ENCODE measurements around the gene DNAJC5.
"Not testable (repeated sequence)": the region's sequence is repeated elsewhere in the genome, so short reads cannot be mapped to it uniquely, and the experiment has no call there.

The DNAJC5 gene

DNA sequence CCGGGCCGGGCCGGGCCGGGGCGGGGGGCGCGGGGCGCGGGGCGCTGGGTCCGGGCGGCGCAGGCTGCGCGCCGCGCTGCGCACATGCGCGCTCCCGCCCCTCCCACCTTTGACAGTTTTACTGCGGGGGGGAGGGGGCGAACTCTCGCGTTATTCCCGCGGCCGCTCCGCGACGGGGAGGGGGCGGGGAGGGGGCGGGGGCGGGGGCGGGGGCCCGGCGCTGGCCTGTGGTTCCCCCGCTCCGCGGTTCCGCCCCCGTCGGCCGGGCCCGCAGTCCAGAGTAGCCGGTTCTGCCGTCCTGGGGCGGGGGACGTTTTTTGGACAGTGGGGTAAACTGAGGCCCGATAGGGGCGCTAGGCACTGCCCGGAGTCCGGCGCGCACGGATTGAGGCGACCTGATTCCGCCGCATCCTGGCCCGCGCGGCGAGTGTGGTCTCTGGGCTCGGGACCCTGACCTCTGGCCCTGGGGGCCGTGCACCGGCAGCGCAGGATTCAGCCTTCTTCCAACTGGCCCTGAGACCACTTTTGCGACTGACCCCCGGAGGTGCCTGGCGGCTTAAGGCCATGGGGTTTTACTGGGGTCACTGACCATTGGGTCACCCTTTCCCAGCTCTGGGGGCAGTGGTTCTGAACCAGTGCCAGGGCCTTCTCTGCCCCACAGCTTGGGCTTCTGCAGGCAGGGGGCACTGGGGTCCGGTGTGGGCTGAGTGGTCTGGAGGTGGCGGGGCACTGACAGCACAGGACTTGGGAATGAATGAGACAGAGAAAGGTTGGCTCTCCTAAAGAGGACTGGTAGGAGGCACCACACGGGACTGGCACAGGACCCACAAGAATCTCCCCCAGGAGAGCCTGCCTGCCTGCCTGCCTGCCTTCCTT is 75.2 kb downstream of the DNAJC5 start, which contains the start of gene ZNF512B:
Gene ZNF512B, minus strand, starts transcription at position 93 of the 876 bp plus-strand sequence. CDS start 1,980 bp downstream, outside the sequence.
- DNase-seq, result peak; percentile 47

DNA sequence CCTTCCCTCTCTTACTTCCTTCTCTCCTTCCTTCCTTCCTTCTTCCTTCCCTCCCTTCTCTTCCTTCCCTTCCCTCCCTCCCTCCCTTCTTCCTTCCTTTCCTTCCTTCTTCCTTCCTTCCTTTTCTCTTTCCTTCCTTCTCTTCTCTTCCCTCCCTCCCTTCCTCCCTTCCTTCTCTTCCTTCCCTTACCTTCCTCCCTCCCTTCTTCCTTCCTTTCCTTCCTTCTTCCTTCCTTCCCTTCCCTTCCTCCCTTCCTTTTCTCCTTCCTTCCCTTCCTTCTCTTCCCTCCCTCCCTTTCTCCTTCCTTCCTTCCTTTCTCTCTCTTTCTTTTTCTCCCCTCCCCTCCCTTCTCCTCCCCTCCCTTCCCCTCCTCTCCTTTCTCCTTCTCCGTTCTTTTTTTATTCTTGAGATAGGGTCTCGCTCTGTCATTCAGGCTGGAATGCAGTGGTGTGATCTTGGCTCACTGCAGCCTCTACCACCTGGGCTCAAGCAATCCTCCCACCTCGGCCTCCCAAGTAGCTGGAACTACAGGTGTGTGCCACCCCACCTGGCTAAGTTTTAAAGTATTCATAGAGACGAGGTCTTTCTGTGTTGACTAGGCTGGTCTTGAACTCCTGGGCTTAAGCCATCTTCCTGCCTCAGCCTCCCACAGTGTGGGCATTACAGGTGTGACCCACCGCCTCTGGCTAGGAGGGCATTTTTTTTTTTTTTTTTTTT is 75.9 kb downstream of the DNAJC5 start:
- no peak for DNase-seq

DNA sequence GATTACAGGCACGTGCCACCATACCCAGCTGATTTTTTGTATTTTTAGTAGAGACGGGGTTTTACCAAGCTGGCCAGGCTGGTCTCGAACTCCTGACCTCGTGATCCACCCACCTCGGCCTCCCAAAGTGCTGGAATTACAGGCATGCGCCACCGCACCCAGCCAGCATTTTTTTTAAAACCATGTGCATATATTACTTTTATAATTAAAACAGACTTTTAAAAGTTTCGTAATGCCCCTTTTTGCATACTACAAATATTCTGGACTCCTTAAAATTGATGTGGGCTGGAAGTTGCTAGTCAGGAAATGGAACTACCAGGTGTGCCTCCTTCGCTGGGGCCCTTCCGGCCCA is 77.0 kb downstream of the DNAJC5 start:
- DNase-seq, result not testable (repeated sequence)

DNA sequence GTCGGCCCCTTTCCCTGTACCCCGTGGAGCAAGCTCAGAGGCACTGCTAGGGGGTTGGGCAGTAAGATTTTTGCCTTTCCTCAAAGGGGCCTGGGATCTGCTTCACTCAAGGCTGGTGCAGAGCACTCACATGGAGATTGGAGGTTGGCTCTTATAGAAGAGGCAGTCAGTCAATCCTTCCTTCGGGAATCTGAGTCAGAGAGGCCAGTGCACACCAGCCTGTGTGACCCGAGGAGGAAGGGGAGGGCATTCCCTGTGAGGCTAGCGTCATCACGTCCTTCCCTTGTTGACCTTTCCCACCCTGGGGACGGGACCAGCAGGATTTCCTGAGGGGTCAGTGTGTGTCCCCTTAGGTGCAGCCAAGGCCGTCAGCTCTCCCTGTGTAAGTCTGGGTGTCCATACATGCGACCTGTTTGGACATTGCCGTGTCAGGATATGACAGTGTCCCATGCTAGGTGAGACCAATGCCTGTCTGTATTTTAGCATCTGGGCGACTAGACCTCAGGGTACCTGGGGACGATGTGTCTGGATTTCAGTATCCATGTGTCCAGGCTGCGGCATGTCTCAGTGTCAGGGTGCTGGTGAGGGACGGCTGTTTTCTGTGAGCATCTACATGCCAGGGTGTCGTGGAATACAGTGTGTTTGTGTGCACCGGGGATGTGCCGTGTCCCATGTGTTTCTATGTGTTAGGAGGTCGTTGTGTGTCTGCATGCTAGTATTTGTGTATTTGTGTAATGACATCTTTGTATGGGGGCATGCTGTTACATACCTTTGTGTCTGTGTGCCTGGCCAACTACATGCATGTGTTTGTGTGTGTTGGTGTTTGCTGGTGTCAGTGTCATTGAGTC is 77.6 kb downstream of the DNAJC5 start:
- no peak for DNase-seq

DNA sequence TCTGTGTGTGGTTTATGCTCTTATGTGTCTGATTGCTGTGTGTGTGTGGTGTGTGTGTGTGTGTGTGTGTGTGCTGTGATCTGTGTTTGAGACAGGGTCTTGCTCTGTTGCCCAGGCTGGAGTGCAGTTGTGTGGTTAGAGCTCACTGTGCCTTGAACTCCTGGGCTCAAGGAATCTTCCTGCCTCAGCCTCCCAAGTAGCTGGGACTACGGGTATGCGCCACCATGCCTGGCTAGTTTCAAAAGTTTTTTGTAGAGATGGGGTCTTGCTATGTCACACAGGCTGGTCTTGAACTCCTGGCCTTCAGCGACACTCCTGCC is 78.2 kb downstream of the DNAJC5 start:
- DNase-seq, result no peak

DNA sequence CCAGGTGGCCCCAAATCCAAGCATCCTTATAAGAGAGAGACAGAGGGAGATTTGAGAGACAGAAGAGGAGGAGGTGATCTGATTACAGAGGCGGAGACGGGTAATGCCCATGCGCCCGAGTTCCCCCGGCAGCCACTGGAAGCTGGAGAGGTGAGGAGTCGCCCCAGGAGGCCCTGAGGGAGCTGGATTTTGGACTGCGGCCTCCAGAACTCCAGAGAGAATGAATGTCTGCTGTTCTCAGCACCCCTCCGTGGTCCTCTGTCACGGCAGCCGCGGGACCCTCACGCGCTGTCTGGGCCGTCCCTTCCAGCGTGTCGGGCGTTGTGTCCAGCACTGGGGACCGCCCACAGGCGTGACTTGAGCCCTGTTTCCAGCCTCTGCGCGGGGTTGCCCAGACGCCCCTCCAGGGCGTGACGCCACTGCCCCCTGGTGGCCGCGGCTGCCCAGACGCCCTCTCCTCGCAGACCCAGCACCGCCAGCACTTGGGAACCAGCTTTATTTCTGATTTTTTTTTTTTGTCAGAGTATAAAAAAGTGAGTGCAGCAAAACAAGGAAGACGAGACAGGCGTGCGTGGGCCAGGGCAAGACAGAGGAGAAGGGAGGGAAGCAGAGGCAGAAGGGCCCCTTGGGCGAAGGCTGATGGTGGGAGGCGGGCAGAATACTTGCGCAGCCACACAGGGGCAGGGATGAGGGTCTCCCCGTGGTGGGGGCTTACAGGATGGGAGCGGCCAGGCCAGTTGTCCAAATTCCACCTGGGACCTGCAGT is 78.9 kb downstream of the DNAJC5 start:
- peak; percentile 80 for DNase-seq

DNA sequence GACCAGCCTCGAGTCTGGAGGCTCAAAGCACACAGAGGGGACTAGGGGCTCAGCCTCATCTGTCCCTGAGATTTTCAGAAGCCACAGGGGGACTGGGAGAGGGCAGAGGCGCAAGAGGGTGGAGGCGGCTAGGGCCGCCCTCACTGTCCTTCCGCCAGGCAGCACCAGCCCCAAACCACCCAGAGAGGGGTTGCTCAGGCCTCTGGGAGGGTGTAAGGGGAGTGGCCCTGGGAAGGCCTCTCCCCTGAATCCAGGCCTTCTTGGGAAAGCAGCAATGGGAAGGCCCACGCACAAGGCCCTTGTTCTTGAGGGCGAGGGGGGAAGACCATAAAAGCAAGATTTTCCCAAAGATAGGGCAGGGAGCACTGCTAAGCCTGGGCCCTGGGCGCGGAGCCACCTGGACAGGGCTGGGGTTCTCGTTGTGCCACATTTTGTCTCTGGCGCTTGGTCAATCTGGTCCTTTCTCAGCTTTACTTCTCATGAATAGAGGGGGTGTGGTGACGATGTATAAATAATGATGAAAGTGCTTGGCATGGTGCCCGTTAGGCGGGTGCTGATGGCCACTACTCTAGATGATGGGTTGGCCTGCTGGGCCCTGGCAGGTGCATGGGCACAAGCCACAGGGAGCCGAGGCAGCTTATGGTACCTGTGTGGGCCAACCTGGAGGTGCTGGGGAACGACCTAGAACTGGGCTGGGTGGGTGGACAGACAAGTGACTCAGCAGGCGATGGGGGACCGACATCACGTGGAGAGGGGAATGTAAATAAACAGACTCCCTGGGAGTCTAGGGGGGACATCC is 79.7 kb downstream of the DNAJC5 start:
- DNase-seq, result peak; percentile 90

DNA sequence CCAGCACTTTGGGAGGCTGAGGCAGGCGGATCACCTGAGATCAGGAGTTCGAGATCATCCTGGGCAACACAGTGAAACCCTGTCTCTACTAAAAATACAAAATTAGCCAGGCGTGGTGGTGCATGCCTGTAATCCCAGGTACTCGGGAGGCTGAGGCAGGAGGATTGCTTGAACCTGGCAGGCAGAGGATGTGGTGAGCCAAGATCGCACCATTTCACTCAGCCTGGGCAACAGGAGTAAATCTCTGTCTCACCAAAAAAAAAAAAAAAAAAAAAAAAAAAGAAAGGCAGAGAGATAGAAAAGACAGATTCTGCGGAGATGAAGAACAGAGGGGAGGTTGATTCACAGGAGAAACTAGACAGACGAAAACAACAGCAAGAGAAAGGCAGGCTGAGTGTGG is 81.6 kb downstream of the DNAJC5 start:
- not testable (repeated sequence) for DNase-seq

DNA sequence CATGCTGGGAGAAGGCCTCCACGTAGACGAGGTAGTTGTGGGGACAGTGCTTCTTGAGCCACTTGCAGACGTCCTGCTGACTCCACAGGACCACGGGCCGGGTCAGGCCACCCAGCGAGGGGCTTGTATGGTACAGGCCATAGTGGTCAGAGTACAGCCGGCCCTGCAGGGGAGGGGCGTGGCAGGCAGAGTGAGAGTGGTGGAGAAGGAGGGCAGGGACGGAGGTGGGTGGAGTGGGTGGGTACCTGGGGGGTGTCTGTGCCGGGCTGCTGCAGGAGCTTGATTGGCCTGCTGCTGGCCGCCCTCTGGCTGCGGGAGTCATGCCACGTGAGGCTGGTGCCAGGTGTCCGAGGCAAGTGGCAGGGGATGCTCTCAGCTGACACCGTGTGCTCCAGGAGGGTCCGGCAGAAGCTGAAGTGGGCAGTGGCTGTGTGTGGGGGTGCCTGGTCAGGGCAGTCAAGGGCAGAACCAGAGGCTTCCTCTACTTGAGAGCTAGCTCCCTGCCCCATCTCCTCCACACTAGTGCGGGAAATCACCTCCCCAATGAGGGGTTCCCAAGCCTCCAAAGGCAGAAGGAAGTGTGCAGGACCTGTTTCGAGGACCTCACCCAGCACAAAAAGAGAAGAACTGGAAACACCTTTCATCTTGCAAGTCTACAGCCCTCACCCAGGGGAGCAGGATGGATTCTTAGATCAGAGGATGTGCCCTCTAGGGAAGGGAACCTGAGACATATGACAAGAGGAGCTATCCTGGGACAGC is 82.2 kb downstream of the DNAJC5 start:
- DNase-seq, result no peak

DNA sequence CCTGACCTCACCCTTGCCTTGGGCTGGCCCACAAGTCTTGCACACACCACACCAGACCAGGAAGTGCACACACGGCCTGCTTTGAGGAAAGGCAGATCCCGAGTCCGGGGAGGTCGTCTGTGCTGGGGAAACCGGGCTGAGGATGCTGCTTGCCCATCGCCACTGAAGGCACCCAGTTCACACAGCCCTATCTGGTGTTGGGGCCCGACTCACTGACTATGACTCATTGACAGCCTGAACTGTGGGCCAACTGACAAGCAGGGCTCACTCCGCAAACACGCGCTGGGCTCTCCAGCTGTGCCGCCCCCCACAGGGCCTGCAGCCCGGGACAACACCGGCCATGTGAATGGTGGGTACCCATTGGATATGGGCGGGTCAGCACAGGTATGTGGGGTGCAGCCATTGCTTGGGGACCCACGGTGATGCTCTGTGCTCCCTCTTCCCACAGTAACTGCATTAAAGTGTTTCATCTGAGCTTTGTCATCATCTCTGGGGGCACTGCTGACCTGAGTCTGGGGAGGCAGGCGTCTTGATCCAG is 82.9 kb downstream of the DNAJC5 start:
- DNase-seq, result no peak

DNA sequence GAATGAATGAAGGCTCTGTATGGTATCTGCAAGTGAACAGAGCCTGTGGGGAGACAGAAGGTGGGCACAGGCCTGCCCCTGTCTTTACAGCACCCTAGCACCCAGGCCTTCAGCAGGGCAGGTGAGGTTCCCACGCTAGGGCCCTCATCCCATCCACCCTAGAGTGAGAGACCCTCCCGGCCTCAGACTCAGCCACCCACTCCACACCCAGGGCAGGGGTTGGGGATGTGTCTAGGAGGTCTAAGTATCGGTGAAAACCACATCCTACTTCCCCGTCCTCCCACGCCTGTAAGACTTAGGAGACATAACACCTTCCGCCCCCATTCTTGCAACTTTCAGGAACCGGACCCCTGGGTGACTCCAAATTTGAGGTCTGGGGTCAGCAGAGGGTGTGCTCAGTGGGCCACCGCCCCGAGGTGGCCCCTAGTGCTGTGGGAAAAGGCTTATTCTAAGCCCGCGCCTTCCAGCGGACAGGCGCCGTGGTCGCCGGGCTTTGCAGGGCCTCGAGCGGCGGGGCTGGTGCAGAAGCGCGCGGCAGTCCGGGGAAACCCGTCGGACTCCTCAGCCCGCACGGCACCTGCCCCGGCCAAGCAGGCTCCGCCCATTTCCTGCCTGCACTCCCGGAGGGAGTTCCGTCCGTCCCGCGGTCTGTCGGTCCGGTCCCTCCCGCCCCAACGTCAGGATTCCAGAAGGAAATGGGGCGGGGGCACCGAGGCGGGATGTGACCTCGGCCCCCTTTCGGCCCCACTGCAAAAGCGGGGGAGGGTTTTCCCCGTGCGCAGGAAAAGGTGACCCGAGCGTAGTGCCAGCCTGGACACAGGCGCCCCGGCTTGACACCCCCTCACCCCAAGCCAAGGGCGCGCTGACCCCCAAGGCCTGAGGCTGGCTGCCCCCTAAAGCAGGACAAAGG is 83.6 kb downstream of the DNAJC5 start:
- DNase-seq, result peak; percentile 71

DNA sequence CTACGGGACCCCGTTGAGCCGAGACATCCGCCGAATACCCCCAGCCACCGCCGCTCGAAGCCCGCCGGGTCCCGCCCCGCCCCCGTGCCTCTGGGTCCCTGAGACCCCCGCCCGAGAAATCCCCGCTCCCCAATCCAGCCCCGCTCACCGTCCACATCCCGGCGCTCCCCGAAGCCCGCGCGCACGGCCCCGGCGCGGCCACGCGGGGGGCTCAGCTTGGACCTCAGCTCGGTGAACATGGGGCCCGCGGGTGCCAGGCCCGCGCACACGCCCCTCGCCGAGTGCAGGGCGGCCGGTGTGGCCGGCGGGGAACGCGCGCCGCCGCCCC is 84.3 kb downstream of the DNAJC5 start:
- DNase-seq, result no peak

DNA sequence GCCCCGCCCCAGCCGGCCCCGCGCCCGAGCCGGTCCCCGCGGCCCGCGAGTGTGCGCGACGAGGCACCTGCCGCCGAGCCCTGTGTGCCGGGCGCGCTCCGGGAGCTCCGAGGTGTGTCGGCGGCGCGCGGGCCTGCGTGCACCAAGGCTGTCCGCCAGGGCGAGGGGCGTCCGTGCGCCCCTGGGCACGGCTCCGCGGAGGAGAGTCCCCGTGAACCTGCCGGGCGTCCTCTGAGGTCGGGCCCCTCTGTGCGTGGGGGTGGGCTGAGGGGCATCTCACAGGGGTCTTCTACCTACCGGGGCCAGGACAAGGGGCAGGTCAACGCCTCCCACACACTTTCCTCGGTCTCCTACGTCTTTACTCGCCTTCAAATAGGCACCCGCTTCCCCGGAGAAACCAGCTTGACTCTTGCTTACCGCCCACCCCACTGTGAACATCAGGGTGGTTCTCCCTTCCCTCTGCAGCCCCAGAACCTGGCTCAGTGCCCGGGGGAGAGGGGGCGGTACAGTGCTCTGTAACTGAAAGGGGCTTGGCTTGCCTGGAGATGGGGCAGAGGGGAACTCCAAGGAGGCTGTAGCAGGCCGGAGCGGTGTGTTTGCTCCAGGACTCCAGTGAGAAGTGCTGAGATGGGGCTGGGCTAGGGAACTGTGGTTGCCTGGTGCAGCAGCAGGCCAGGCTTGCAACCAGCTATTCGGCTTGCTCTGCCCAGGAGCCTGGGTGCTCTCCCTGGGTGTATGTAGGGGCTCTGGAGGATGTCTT is 84.8 kb downstream of the DNAJC5 start, which contains the start of gene SAMD10:
Gene SAMD10, minus strand, starts transcription at position 86 of the 760 bp plus-strand sequence. CDS start 175 bp downstream, outside the sequence.
- DNase-seq, result peak; percentile 41

DNA sequence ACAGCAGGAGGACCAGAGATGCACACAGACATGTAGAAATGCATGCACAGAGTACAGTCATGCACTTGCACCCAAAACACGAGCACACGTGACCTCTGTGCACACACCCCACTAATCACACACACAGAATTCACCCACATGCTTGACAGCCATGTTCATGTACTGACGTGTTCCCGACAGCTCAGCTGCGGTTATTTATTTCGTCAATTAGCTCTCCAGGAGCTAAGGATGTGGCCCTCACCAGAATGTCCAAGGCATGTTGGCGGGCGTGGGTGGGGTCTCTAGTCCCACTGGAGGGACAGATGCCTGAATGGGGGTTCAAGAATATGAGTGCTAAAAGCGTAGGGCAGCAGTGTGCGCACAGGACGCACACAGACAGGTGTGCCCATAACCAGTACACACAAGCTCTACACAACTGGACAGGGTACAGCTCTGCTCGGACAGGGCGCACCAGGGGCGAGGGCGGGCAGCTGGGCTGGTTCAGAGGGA is 85.4 kb downstream of the DNAJC5 start:
- DNase-seq, result no peak

DNA sequence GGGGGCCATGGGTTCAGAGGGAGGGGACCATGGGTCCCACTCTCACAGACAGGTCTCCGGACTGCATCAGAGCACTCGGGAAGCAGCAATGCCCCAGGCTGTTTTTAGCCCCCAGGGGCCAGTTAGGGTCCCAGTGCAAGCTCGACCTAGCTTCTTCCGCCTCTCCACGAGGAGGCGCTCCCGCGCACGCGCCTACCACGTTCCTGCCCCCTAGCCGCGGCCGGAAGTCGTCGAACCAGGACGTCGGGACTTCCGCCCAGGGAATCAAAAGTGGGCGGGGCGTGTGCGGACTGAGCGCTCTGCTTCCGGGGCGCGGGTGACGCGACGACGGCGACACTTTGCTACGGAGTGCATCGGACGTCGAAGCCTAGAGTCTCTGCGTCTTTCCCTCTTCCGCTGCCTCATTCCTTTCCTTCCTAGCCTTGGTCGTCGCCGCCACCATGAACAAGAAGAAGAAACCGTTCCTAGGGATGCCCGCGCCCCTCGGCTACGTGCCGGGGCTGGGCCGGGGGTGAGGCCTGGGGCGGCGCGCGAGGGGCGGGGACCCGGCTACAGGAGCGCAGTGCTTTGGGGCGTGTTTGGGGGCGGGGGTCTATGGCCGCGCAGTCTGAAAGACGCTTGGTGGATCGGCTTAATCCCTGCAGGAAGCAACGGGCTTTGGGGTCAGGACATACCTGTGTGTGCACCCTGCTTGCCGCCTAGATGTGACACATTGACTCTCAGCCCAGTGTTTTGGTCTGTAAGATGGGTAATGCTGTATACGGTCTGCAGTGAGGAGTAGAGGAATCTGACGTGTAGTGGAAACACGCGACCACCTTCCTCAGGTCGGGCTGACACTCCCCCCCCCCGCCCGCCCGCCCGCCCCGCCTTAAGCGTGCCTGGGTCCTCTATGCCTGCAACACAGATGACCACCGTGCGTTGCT is 86.1 kb downstream of the DNAJC5 start, which contains the start of gene PRPF6:
Gene PRPF6, plus strand, starts transcription at position 327 of the 923 bp plus-strand sequence. Its CDS starts 114 bp downstream, at position 441.
- peak; percentile 94 for DNase-seq

DNA sequence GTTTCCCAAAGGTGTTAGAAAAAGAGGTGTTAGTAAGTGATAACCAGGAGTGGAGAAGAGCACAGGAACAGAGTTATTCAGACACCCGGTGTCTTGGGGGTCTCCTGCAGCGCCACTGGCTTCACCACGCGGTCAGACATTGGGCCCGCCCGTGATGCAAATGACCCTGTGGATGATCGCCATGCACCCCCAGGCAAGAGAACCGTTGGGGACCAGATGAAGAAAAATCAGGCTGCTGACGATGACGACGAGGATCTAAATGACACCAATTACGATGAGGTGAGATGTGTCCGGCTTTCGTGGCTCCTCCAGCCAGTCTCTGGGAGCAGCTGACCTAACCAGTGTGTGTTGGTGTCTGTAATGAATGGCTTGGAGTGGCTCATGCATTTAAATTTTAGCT is 88.0 kb downstream of the DNAJC5 start:
- no peak for DNase-seq

All from NCI-H774 (cell line).